ENCODE measurements around the gene ICAM4. TPM values are rescaled to one million over a fixed set of nuclear protein-coding genes. Genes with fewer than 3 reads are reported as not detected.
A peak's percentile ranks its signal among the peaks of the same experiment; 100 is the strongest.

Gene ICAM4
- total and polyA plus RNA-seq, 2 experiments from 2014 or later, result 1.1 to 1.3 TPM

GRCh38 chr19:10293637-10294367 is 7.0 kb downstream of the ICAM4 start:
- Histone ChIP-seq H2AFZ (no peak overlapping the region), H3K4me3 (no peak overlapping the region), H3F3A (ENCODE audit: insufficient read depth) (no peaks in the 10 kb centered on the region), H3K9me2 (ENCODE audit: insufficient read depth) (no peaks in the 10 kb centered on the region), H3K79me2 (ENCODE audit: insufficient read depth) (no peaks in the 10 kb centered on the region), H3K9ac (no peak overlapping the region), H3K4me1 (ENCODE audit: insufficient read depth) (no peaks in the 10 kb centered on the region; the same call in 1 of the 2 replicates), H4K20me1 (ENCODE audit: insufficient read depth) (no peaks in the 10 kb centered on the region), H3K27ac (no peak overlapping the region), H3K9me3 (ENCODE audit: low read depth) (no peaks in the 10 kb centered on the region), H3K4me2 (ENCODE audit: unreplicated experiment) (no peak overlapping the region), H3K36me3 (ENCODE audit: low read depth) (no peaks in the 10 kb centered on the region), H3K27me3 (replicated peaks; ENCODE audit: insufficient read depth) (no peaks in the 10 kb centered on the region)
- TF ChIP-seq EZH2 (IDR thresholded peaks at IDR 0.05; ENCODE audit: insufficient read depth, poor library complexity, severe bottlenecking), result no peak
- no peak for TF ChIP-seq EZH2phosphoT487 (IDR thresholded peaks at IDR 0.05; ENCODE audit: insufficient read depth, low read depth)
- WGBS, 2 experiments (ENCODE audit: low coverage in 1 of 2, low lambda C conversion rate in 2 of 2, missing lambda C conversion rate in 2 of 2), result 45 to 46% methylated on average over 49 of the region's 49 CpGs
- in situ Hi-C loops (cut with MboI), result no loop called here
- DNase-seq, result no peak

- Histone ChIP-seq H3K27me3 (replicated peaks; ENCODE audit: insufficient read depth) (no peaks in the 10 kb centered on the region), H3K9ac (no peak overlapping the region), H3K4me3 (no peak overlapping the region), H3K9me3 (ENCODE audit: low read depth) (no peaks in the 10 kb centered on the region), H2AFZ (no peak overlapping the region), H4K20me1 (ENCODE audit: insufficient read depth) (no peaks in the 10 kb centered on the region), H3K9me2 (ENCODE audit: insufficient read depth) (no peaks in the 10 kb centered on the region), H3K4me1 (ENCODE audit: insufficient read depth) (no peaks in the 10 kb centered on the region; the same call in 1 of the 2 replicates), H3K27ac (no peak overlapping the region), H3K36me3 (ENCODE audit: low read depth) (no peaks in the 10 kb centered on the region), H3F3A (ENCODE audit: insufficient read depth) (no peaks in the 10 kb centered on the region), H3K4me2 (ENCODE audit: unreplicated experiment) (no peak overlapping the region), H3K79me2 (ENCODE audit: insufficient read depth) (no peaks in the 10 kb centered on the region)
- no peak for DNase-seq
- no peak for TF ChIP-seq EZH2phosphoT487 (IDR thresholded peaks at IDR 0.05; ENCODE audit: insufficient read depth, low read depth)
- no peak for TF ChIP-seq EZH2 (IDR thresholded peaks at IDR 0.05; ENCODE audit: insufficient read depth, poor library complexity, severe bottlenecking)
- 47 to 51% methylated on average over 19 to 23 of the region's 25 CpGs for WGBS, 2 experiments (ENCODE audit: low coverage in 1 of 2, low lambda C conversion rate in 2 of 2, missing lambda C conversion rate in 2 of 2)
- in situ Hi-C loops (cut with MboI), result no loop called here
These were observed 7.6 kb downstream of the ICAM4 start for GRCh38 chr19:10294368-10294697.

- TF ChIP-seq EZH2phosphoT487 (IDR thresholded peaks at IDR 0.05; ENCODE audit: insufficient read depth, low read depth), result no peak
- no peak for TF ChIP-seq EZH2 (IDR thresholded peaks at IDR 0.05; ENCODE audit: insufficient read depth, poor library complexity, severe bottlenecking)
- peak; percentile 46 for DNase-seq
- no peaks in the 10 kb centered on the region for H3K79me2 ChIP-seq (ENCODE audit: insufficient read depth)
- H3K27ac ChIP-seq, result no peak overlapping the region
- no peaks in the 10 kb centered on the region for H3F3A ChIP-seq (ENCODE audit: insufficient read depth)
- H2AFZ ChIP-seq, result no peak overlapping the region
- peak overlapping the region; percentile 45 for H3K4me2 ChIP-seq (ENCODE audit: unreplicated experiment)
- H3K9me3 ChIP-seq (ENCODE audit: low read depth), result no peaks in the 10 kb centered on the region
- no peaks in the 10 kb centered on the region for H3K36me3 ChIP-seq (ENCODE audit: low read depth)
- H3K27me3 ChIP-seq (replicated peaks; ENCODE audit: insufficient read depth), result no peaks in the 10 kb centered on the region
- no peaks in the 10 kb centered on the region; the same call in 1 of the 2 replicates for H3K4me1 ChIP-seq (ENCODE audit: insufficient read depth)
- in situ Hi-C loops (cut with MboI), result no loop called here
- H3K9me2 ChIP-seq (ENCODE audit: insufficient read depth), result no peaks in the 10 kb centered on the region
- WGBS, 2 experiments (ENCODE audit: low coverage in 1 of 2, low lambda C conversion rate in 2 of 2, missing lambda C conversion rate in 2 of 2), result 17 to 18% methylated on average over 30 to 48 of the region's 48 CpGs
- H3K9ac ChIP-seq, result no peak overlapping the region
- peak overlapping the region; percentile 41 for H3K4me3 ChIP-seq
- H4K20me1 ChIP-seq (ENCODE audit: insufficient read depth), result no peaks in the 10 kb centered on the region
These were observed 8.6 kb downstream of the ICAM4 start for GRCh38 chr19:10295305-10295846.

- WGBS, 2 experiments (ENCODE audit: low coverage in 1 of 2, low lambda C conversion rate in 2 of 2, missing lambda C conversion rate in 2 of 2), result 15 to 23% methylated on average over 37 to 50 of the region's 58 CpGs
- in situ Hi-C loops (cut with MboI), result no loop called here
These were observed 9.3 kb downstream of the ICAM4 start for GRCh38 chr19:10295847-10296591.

More at GRCh38 chr19:10295847-10296591, 9.3 kb downstream of the ICAM4 start:
- Histone ChIP-seq H3K9ac (no peak overlapping the region), H4K20me1 (ENCODE audit: insufficient read depth) (no peaks in the 10 kb centered on the region), H3K9me2 (ENCODE audit: insufficient read depth) (no peaks in the 10 kb centered on the region), H2AFZ (no peak overlapping the region), H3K9me3 (ENCODE audit: low read depth) (no peaks in the 10 kb centered on the region), H3K4me3 (peak overlapping the region; percentile 41), H3K27ac (no peak overlapping the region), H3K36me3 (ENCODE audit: low read depth) (no peaks in the 10 kb centered on the region), H3F3A (ENCODE audit: insufficient read depth) (no peaks in the 10 kb centered on the region), H3K4me1 (ENCODE audit: insufficient read depth) (no peaks in the 10 kb centered on the region; the same call in 1 of the 2 replicates), H3K4me2 (ENCODE audit: unreplicated experiment) (peak overlapping the region; percentile 45), H3K27me3 (replicated peaks; ENCODE audit: insufficient read depth) (no peaks in the 10 kb centered on the region), H3K79me2 (ENCODE audit: insufficient read depth) (no peaks in the 10 kb centered on the region)
- peak; percentile 18 for DNase-seq
- TF ChIP-seq EZH2 (IDR thresholded peaks at IDR 0.05; ENCODE audit: insufficient read depth, poor library complexity, severe bottlenecking), result no peak
- TF ChIP-seq EZH2phosphoT487 (IDR thresholded peaks at IDR 0.05; ENCODE audit: insufficient read depth, low read depth), result no peak
